Astrocyte of the cerebellum (primary cell): ENCODE data around the gene HGF.

Experiments
- DNase-seq: peaks from one replicate; pipeline ENCODE4 v3.0.0-alpha.2; 2011; ENCODE audit warnings: low read depth
- H3K4me3 ChIP-seq: 2 replicates; pipeline ENCODE4 v1.5.1; 2011; ENCODE audit warnings: mild to moderate bottlenecking, low read depth, low read length, moderate library complexity
- CTCF ChIP-seq: IDR thresholded peaks from 2 replicates; pipeline ENCODE4 v1.5.1; 2012; ENCODE audit warnings: low read length, low read depth, moderate library complexity, mild to moderate bottlenecking; ENCODE audit errors: missing control alignments
- in situ Hi-C: cut with HindIII; loops from 2 replicates; pipeline ENCODE4 v1.10.0; 2017; ENCODE audit warnings: low sequenced_read_pairs

Gene HGF

DNA sequence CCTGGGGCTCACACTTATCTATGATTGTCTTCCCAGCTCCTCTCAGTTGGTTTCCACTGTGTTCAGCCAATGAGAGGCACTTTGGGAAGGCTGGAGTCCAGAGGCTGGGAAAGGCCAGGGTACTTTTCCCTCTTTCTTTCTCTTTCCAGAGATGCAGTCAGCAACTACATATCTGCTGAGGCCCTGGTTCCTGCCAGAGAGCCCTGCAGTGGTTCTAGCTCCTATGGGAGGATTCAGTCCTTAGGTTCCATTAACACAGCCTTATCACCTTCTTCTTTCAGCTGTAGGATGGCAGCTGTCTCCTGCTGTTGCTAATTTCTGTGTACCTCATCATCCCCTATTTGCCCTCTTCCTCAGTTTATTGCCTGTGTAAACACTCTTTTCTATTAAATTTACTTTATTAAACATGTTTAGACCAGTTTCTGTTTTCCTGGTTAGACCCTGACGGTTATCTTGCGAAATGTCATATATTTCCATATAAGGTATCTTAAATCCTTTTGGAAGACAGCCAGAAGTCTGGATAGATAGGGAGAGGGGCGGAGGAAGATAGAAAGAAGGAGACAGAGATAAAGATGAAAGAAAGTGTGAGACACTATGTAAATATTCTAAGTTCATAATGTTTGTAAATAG is 100.3 kb downstream of the HGF start:
- no peak overlapping the region for H3K4me3 ChIP-seq
- no peak for TF ChIP-seq CTCF
- DNase-seq = no peak
- in situ Hi-C loops = no loop called here

DNA sequence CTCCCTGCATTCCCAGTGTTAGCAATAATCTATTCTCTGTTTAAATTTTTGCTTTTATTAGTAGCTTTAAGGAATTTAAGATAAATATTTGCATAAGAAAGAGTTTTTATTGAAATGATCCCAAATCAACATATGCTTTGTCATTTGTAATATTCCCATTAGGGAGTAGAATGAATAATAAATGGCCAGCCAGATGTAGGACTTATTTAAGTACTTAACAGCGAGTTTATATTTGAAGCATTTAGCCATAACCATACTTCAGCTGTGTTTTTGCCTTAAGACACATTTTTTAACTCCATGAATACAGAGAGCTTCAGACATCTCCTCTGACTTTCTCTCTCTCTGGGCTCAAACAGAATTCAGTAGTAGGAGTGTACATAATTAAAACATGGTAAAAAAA is 103.6 kb downstream of the HGF start:
- in situ Hi-C loops = no loop called here
- DNase-seq = no peak
- H3K4me3 ChIP-seq = no peak overlapping the region
- no peak for TF ChIP-seq CTCF

DNA sequence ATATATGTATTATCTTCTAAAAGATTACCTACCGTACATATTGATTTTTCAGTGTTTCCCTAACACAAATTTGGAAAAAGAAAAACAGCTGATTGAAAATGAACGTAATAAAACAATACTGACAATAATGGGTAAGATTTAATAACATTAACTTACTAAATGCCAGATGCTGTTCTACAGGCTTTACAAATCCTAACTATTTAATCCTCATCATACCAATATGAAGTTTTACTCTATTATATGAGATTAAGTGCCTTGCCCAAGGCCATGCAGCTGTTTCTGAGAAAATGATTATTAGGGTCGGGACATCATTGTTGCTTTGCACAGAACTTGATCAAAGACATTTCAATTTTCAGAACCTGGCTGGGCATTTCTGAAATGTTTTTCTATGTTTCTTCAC is 104.6 kb downstream of the HGF start:
- H3K4me3 ChIP-seq = no peak overlapping the region
- DNase-seq = no peak
- no peak for TF ChIP-seq CTCF
- in situ Hi-C loops = no loop called here

DNA sequence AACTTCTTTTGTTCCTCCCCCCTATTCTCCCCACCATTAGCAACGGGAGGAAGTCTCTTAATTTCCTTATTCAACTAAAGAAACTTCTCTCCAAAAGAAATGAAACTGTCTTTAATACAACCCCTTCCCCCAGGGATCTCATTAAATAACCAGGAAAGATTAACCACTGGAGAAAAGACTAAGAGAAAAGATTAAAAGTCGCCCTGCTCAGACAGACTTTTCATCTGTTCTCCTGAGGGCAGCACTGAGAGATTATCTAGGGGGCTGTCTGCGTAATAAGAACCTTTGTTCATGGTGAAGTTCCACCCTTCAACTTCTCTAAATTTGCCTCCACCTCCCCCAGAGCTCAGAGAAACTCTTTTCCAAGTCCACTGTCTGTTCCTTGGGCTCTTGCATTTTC is 105.5 kb downstream of the HGF start:
- TF ChIP-seq CTCF = no peak
- in situ Hi-C loops = no loop called here
- no peak overlapping the region for H3K4me3 ChIP-seq
- DNase-seq = no peak

GRCh38 chr7:81662531-81662930 is 107.3 kb downstream of the HGF start:
- no peak overlapping the region for H3K4me3 ChIP-seq
- no peak for TF ChIP-seq CTCF
- in situ Hi-C loops = no loop called here
- no peak for DNase-seq

GRCh38 chr7:81659697-81660395 is 110.0 kb downstream of the HGF start:
- no peak for TF ChIP-seq CTCF
- in situ Hi-C loops = no loop called here
- no peak for DNase-seq
- H3K4me3 ChIP-seq = no peak overlapping the region
